Thoracic aorta (tissue), 2 donors: ENCODE results near the gene CPAMD8. TPM values are rescaled to one million over a fixed set of nuclear protein-coding genes. Genes with fewer than 3 reads are reported as not detected.

Experiments used
- ATAC-seq: fragments of 150-250 bp; one replicate; pipeline ENCODE4 v1.8.0; 2017; ENCODE audit warnings: low read depth; ENCODE audit not compliant: insufficient number of reproducible peaks, low FRiP score
- DNase-seq: peaks from one replicate; pipeline ENCODE4 v3.0.0-alpha.2; 2020; ENCODE audit warnings: low spot score
- H3K27ac ChIP-seq, 2 donors: fragments of 200-600 bp; sonication (generic); 1 replicate in 1 of 2; 2 replicates in 1 of 2; pipeline ENCODE4 v1.5.1; 2016; ENCODE audit warnings: mild to moderate bottlenecking in 2 of 2, moderate library complexity in 2 of 2
- H3K27me3 ChIP-seq: fragments of 200-600 bp; sonication (generic); replicated peaks from 2 replicates; pipeline ENCODE4 v1.6.0; 2016; ENCODE audit warnings: mild to moderate bottlenecking; ENCODE audit not compliant: insufficient read depth
- H3K36me3 ChIP-seq: fragments of 200-600 bp; sonication (generic); one replicate; pipeline ENCODE4 v1.5.1; 2016
- H3K4me1 ChIP-seq, 2 donors: fragments of 200-600 bp; sonication (generic); 1 replicate in 1 of 2; 2 replicates in 1 of 2; pipeline versions ENCODE4 v1.5.1 to v1.6.0; 2016; ENCODE audit warnings: low read depth in 2 of 2, mild to moderate bottlenecking in 1 of 2; ENCODE audit not compliant: control insufficient read depth in 1 of 2
- H3K4me3 ChIP-seq: fragments of 200-600 bp; sonication (generic); 2 replicates; pipeline ENCODE4 v1.5.1; 2016; ENCODE audit warnings: mild to moderate bottlenecking
- H3K9me3 ChIP-seq: fragments of 200-600 bp; sonication (generic); 2 replicates; pipeline ENCODE4 v1.5.1; 2016
- CTCF ChIP-seq: fragments of 200-600 bp; sonication (generic); IDR thresholded peaks from one replicate; pipeline ENCODE4 v1.5.1; 2019; ENCODE audit warnings: antibody characterized with exemption
- total RNA-seq, 2 donors: library from RNA; depleted of rRNA; stranded (reverse); fragments of >200 nt; gene quantifications; one replicate each; pipeline versions ENCODE4 v1.1.0 to v1.2.3, GENCODE V29; 2016

Gene CPAMD8
- total RNA-seq, 2 donors from 2014 or later, result 27.3 to 36.4 TPM

- Histone ChIP-seq H3K27me3 (no peaks in the 10 kb centered on the region), H3K27ac (no peak overlapping the region), H3K36me3 (no peaks in the 10 kb centered on the region), H3K4me1 (peaks cover 7 to 40% of the 10 kb centered on the region in 2 donors), H3K4me3 (no peak overlapping the region), H3K9me3 (no peaks in the 10 kb centered on the region)
- no peak for TF ChIP-seq CTCF
- no peak for ATAC-seq
- DNase-seq, result no peak
Observed at GRCh38 chr19:16957855-16958254, 68.8 kb downstream of the CPAMD8 start.

- Histone ChIP-seq H3K36me3 (no peaks in the 10 kb centered on the region), H3K27me3 (no peaks in the 10 kb centered on the region)
- no peak for DNase-seq
Observed at GRCh38 chr19:16957151-16957701, 69.4 kb downstream of the CPAMD8 start.

GRCh38 chr19:16955161-16955560 lies 71.4 kb downstream of the CPAMD8 start:
- no peaks in the 10 kb centered on the region for H3K36me3 ChIP-seq
- no peak overlapping the region for H3K4me3 ChIP-seq
- H3K9me3 ChIP-seq, result no peaks in the 10 kb centered on the region
- no peaks in the 10 kb centered on the region for H3K27me3 ChIP-seq
- no peak overlapping the region for H3K27ac ChIP-seq
- DNase-seq, result no peak
- ATAC-seq, result no peak
- peaks cover 7 to 19% of the 10 kb centered on the region in 2 donors for H3K4me1 ChIP-seq
- TF ChIP-seq CTCF, result no peak

More at GRCh38 chr19:16957151-16957701, 69.4 kb downstream of the CPAMD8 start:
- Histone ChIP-seq H3K9me3 (no peaks in the 10 kb centered on the region), H3K4me3 (no peak overlapping the region), H3K4me1 (peaks cover 7 to 36% of the 10 kb centered on the region in 2 donors), H3K27ac (no peak overlapping the region)
- ATAC-seq, result no peak
- no peak for TF ChIP-seq CTCF

- Histone ChIP-seq H3K4me3 (no peak overlapping the region), H3K27me3 (no peaks in the 10 kb centered on the region), H3K27ac (no peak overlapping the region), H3K9me3 (no peaks in the 10 kb centered on the region), H3K36me3 (no peaks in the 10 kb centered on the region), H3K4me1 (peaks cover 5 to 10% of the 10 kb centered on the region in 2 donors)
- no peak for DNase-seq
- ATAC-seq, result no peak
- TF ChIP-seq CTCF, result no peak
Observed at GRCh38 chr19:16952046-16952445, 74.6 kb downstream of the CPAMD8 start.

- TF ChIP-seq CTCF, result no peak
- Histone ChIP-seq H3K36me3 (no peaks in the 10 kb centered on the region), H3K27ac (no peak overlapping the region), H3K9me3 (no peaks in the 10 kb centered on the region), H3K27me3 (no peaks in the 10 kb centered on the region), H3K4me3 (no peak overlapping the region), H3K4me1 (peaks cover 0 to 5% of the 10 kb centered on the region in 2 donors)
- ATAC-seq, result no peak
- DNase-seq, result no peak
Observed at GRCh38 chr19:16951529-16951928, 75.1 kb downstream of the CPAMD8 start.
